AG04449 (cell line): Measurements from ENCODE around the gene RHBDL1.

Source experiments
- CTCF ChIA-PET: fragments of 350-600 bp; formaldehyde crosslinking; extraction: SDS; loops from one replicate; lab custom pipeline; 2021; ENCODE audit warnings: antibody characterized with exemption; lab: Yijun Ruan, JAX
- POLR2A ChIA-PET: fragments of 400-600, 350-600 bp; formaldehyde crosslinking; extraction: SDS; loops from one replicate; lab custom pipeline; 2020; ENCODE audit warnings: antibody characterized with exemption, inconsistent platforms; lab: Yijun Ruan, JAX
- DNase-seq: peaks from one replicate; pipeline ENCODE4 v3.0.0-alpha.2; 2010; ENCODE audit warnings: low read depth, low spot score
- H3K4me3 ChIP-seq: 2 replicates; pipeline ENCODE4 v1.5.1; 2011; ENCODE audit warnings: low read depth, mild to moderate bottlenecking, control low read depth, low read length
- TF ChIP-seq, protein P1 (sequence below): IDR thresholded peaks from one replicate; pipeline ENCODE4 v1.5.1; 2011; ENCODE audit warnings: mild to moderate bottlenecking, moderate library complexity, low read length, control low read depth, inconsistent platforms; ENCODE audit not compliant: insufficient read depth; ENCODE audit errors: missing control alignments

The RHBDL1 gene

DNA sequence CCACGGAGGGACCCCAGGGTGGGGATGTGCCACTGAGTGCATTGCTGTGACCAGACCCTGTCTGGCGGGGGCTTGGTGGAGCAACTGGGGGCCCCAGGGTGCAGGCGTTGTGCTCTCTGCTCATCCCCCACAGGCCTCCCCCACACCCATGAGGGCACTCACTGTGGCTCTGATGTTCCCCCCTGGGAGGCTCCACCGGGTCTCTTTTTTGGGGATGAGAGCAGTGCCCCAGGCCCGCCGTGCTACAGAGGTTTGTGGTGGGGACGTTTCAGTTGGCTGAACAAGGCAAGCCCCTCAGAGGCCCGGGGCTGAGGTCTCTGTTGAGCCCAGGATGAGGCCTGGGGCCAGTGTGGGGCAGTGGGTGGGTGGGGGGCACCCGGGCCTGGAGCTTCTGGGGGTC lies 48.2 kb downstream of the RHBDL1 start:
- CTCF ChIA-PET: interaction anchor here (1.0 to 7.4 kb wide), 3 partner anchors 10 to 332 kb away, joined by 3 to 75 read pairs (median 16); partner anchors contain the start of genes CIAO3 and METRN
- POLR2A ChIA-PET: no interaction called here
- no peak overlapping the region for H3K4me3 ChIP-seq
- no peak for DNase-seq
- TF ChIP-seq, protein P1, sequence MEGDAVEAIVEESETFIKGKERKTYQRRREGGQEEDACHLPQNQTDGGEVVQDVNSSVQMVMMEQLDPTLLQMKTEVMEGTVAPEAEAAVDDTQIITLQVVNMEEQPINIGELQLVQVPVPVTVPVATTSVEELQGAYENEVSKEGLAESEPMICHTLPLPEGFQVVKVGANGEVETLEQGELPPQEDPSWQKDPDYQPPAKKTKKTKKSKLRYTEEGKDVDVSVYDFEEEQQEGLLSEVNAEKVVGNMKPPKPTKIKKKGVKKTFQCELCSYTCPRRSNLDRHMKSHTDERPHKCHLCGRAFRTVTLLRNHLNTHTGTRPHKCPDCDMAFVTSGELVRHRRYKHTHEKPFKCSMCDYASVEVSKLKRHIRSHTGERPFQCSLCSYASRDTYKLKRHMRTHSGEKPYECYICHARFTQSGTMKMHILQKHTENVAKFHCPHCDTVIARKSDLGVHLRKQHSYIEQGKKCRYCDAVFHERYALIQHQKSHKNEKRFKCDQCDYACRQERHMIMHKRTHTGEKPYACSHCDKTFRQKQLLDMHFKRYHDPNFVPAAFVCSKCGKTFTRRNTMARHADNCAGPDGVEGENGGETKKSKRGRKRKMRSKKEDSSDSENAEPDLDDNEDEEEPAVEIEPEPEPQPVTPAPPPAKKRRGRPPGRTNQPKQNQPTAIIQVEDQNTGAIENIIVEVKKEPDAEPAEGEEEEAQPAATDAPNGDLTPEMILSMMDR: no peak

GRCh38 chr16:724188-725040 lies 48.9 kb downstream of the RHBDL1 start:
- CTCF ChIA-PET: interaction anchor here (1.0 to 7.4 kb wide), 4 partner anchors 10 to 331 kb away, joined by 3 to 75 read pairs (median 12); partner anchors contain the start of genes CIAO3 and METRN
- DNase-seq: no peak

GRCh38 chr16:725041-725376 lies 49.5 kb downstream of the RHBDL1 start:
- TF ChIP-seq, protein P1: no peak
- ChIA-PET POLR2A (interaction anchor here (0.7 kb wide), 1 partner anchor 9 kb away, joined by 4 read pairs; no protein-coding TSS in a partner anchor), CTCF (interaction anchor here (1.7 to 7.4 kb wide), 3 partner anchors 11 to 16 kb away, joined by 7 to 75 read pairs (median 16); partner anchors contain the start of genes CIAO3 and METRN)
- H3K4me3 ChIP-seq: no peak overlapping the region
- DNase-seq: no peak

More at GRCh38 chr16:724188-725040, 48.9 kb downstream of the RHBDL1 start:
- TF ChIP-seq, protein P1: no peak
- H3K4me3 ChIP-seq: no peak overlapping the region
- POLR2A ChIA-PET: interaction anchor here (0.8 kb wide), 1 partner anchor 10 kb away, joined by 4 read pairs; the partner anchor contains the start of gene METRN

DNA sequence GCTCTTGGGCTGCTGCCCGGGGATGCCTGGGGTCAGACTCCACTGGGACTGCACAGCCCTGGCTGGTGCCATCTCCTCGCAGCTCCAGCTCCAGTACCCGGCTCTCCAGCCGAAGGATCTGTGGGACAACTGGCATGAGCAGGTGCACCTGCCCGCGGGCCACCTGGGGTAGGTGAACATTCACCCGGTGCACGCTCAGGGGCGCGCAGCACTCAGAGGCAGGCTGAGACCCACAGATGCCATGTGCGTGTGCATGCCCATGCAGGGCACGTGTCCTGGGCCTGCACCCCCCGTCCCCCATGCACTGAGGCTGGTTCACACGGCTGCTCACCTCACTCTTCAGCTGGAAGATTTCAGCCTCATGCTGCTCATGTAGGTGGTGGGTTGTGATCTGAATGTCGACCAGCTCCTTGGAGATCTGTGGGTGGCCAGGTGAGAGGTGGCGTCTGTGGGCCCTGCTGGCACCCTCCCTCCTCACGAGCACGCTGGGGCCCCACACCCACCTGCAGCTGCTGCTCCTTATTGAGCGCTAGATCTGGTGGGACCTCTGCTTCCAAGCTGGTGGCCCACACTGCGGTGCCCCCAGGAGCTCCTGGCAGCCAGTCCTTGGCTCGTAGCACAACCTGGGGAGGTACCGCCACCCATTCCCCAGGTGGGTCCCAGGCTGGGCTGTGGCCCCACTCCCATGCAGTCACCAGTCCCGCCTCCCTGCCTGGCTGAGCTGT lies 50.2 kb downstream of the RHBDL1 start:
- POLR2A ChIA-PET: interaction anchor here (0.7 kb wide), 1 partner anchor 10 kb away, joined by 4 read pairs; no protein-coding TSS in a partner anchor
- no peak overlapping the region for H3K4me3 ChIP-seq

GRCh38 chr16:726188-726437 lies 50.6 kb downstream of the RHBDL1 start:
- H3K4me3 ChIP-seq: no peak overlapping the region; the same call in 1 of the 2 replicates
- ChIA-PET CTCF (interaction anchor here (1.1 to 7.4 kb wide), 3 partner anchors 11 to 14 kb away, joined by 3 to 75 read pairs (median 16); partner anchors contain the start of genes CIAO3 and METRN), POLR2A (no interaction called here)
- DNase-seq: no peak
- TF ChIP-seq, protein P1: no peak

More for the DNA sequence above, 50.2 kb downstream of the RHBDL1 start:
- no peak for DNase-seq
- CTCF ChIA-PET: interaction anchor here (1.1 to 7.4 kb wide), 4 partner anchors 11 to 16 kb away, joined by 3 to 75 read pairs (median 12); partner anchors contain the start of genes CIAO3 and METRN
- TF ChIP-seq, protein P1: no peak
